HEK293 (cell line): ENCODE data around the gene DSCAML1.

Experiments
- CTCF ChIA-PET: fragments of 350-600 bp; formaldehyde crosslinking; extraction: SDS; loops from one replicate; lab custom pipeline; 2021; ENCODE audit warnings: antibody characterized with exemption; lab: Yijun Ruan, JAX
- POLR2A ChIA-PET: fragments of 300-600 bp; formaldehyde crosslinking; extraction: SDS; loops from one replicate; lab custom pipeline; 2020; ENCODE audit warnings: antibody characterized with exemption, inconsistent platforms; lab: Yijun Ruan, JAX
- H3K27ac ChIP-seq: fragments of 200-500 bp; sonication (Bioruptor generic); 2 replicates; pipeline ENCODE4 v1.5.1; 2014; ENCODE audit warnings: low read depth, low read length, control low read depth, inconsistent platforms; ENCODE audit errors: extremely low read depth
- H3K36me3 ChIP-seq, 2 experiments: fragments of 200-500 bp in 1 of 2; sonication (Bioruptor generic) in 1 of 2; 1 replicate in 1 of 2; 2 replicates in 1 of 2; pipeline ENCODE4 v1.5.1; 2014 to 2017; ENCODE audit warnings: inconsistent platforms in 2 of 2, low read length in 2 of 2; ENCODE audit not compliant: control insufficient read depth in 2 of 2, insufficient read depth in 1 of 2
- H3K4me1 ChIP-seq: fragments of 200-500 bp; sonication (Bioruptor generic); 2 replicates; pipeline ENCODE4 v1.5.1; 2014; ENCODE audit warnings: mild to moderate bottlenecking, low read length, inconsistent platforms; ENCODE audit not compliant: control insufficient read depth, insufficient read depth
- H3K4me3 ChIP-seq: 2 replicates; pipeline ENCODE4 v1.5.1; 2011; ENCODE audit warnings: low read depth, mild to moderate bottlenecking, control low read depth, low read length, moderate library complexity
- H3K9me3 ChIP-seq: fragments of 200-500 bp; sonication (Bioruptor generic); 2 replicates; pipeline ENCODE4 v1.5.1; 2014; ENCODE audit warnings: low read depth, low read length, inconsistent platforms; ENCODE audit not compliant: control insufficient read depth, insufficient read depth
- AEBP2 ChIP-seq: fragments of 450-650 bp; formaldehyde crosslinking; IDR thresholded peaks from 2 replicates; pipeline ENCODE4 v1.5.1; 2016; ENCODE audit warnings: missing biosample characterization, missing genetic modification characterization, borderline replicate concordance
- BCL11A ChIP-seq: fragments of 450-650 bp; formaldehyde crosslinking; IDR thresholded peaks from 2 replicates; pipeline ENCODE4 v1.5.1; 2016; ENCODE audit warnings: low read depth, missing biosample characterization, missing genetic modification characterization
- BCL11B ChIP-seq: fragments of 450-650 bp; formaldehyde crosslinking; IDR thresholded peaks from 2 replicates; pipeline ENCODE4 v1.5.1; 2016; ENCODE audit warnings: low read depth, missing biosample characterization, missing genetic modification characterization
- MZF1 ChIP-seq: fragments of 450-650 bp; formaldehyde crosslinking; IDR thresholded peaks from 2 replicates; pipeline ENCODE4 v1.5.1; 2017; ENCODE audit warnings: missing biosample characterization, missing genetic modification characterization, borderline replicate concordance
- PRDM4 ChIP-seq: fragments of 450-650 bp; formaldehyde crosslinking; IDR thresholded peaks from 2 replicates; pipeline ENCODE4 v1.5.1; 2017; ENCODE audit warnings: missing biosample characterization, missing genetic modification characterization
- YY2 ChIP-seq: fragments of 450-650 bp; formaldehyde crosslinking; IDR thresholded peaks from 2 replicates; pipeline ENCODE4 v1.5.1; 2016; ENCODE audit warnings: missing biosample characterization, missing genetic modification characterization
- ZNF114 ChIP-seq: fragments of 450-650 bp; formaldehyde crosslinking; IDR thresholded peaks from 2 replicates; pipeline ENCODE4 v1.5.0; 2017; ENCODE audit warnings: missing biosample characterization, missing genetic modification characterization
- ZNF121 ChIP-seq: fragments of 450-650 bp; formaldehyde crosslinking; IDR thresholded peaks from 2 replicates; pipeline ENCODE4 v1.5.1; 2016; ENCODE audit warnings: missing biosample characterization, missing genetic modification characterization
- ZNF132 ChIP-seq: fragments of 450-650 bp; formaldehyde crosslinking; IDR thresholded peaks from 2 replicates; pipeline ENCODE4 v1.5.1; 2017; ENCODE audit warnings: missing biosample characterization, missing genetic modification characterization, borderline replicate concordance
- ZNF184 ChIP-seq: fragments of 450-650 bp; IDR thresholded peaks from 2 replicates; pipeline ENCODE4 v1.5.1; 2018; ENCODE audit warnings: missing biosample characterization, mild to moderate bottlenecking, missing genetic modification characterization
- ZNF2 ChIP-seq: fragments of 450-650 bp; formaldehyde crosslinking; IDR thresholded peaks from 2 replicates; pipeline ENCODE4 v1.5.1; 2016; ENCODE audit warnings: missing biosample characterization, missing genetic modification characterization
- ZNF239 ChIP-seq: fragments of 450-650 bp; formaldehyde crosslinking; IDR thresholded peaks from 2 replicates; pipeline ENCODE4 v1.5.1; 2016; ENCODE audit warnings: missing biosample characterization, missing genetic modification characterization
- ZNF292 ChIP-seq: fragments of 450-650 bp; formaldehyde crosslinking; IDR thresholded peaks from 2 replicates; pipeline ENCODE4 v1.5.1; 2016; ENCODE audit warnings: low read depth, missing biosample characterization, missing genetic modification characterization, borderline replicate concordance
- ZNF394 ChIP-seq: fragments of 450-650 bp; formaldehyde crosslinking; IDR thresholded peaks from 2 replicates; pipeline ENCODE4 v1.5.1; 2016; ENCODE audit warnings: missing biosample characterization, missing genetic modification characterization, mild to moderate bottlenecking, moderate library complexity, borderline replicate concordance
- ZNF433 ChIP-seq: fragments of 450-650 bp; formaldehyde crosslinking; IDR thresholded peaks from 2 replicates; pipeline ENCODE4 v1.5.1; 2016; ENCODE audit warnings: missing biosample characterization, missing genetic modification characterization, low read depth
- ZNF449 ChIP-seq: fragments of 450-650 bp; formaldehyde crosslinking; IDR thresholded peaks from 2 replicates; pipeline ENCODE4 v1.5.1; 2017; ENCODE audit warnings: missing biosample characterization, mild to moderate bottlenecking, missing genetic modification characterization, moderate library complexity
- ZNF514 ChIP-seq: fragments of 450-650 bp; formaldehyde crosslinking; IDR thresholded peaks from 2 replicates; pipeline ENCODE4 v1.5.1; 2016; ENCODE audit warnings: missing biosample characterization, missing genetic modification characterization
- ZNF530 ChIP-seq: fragments of 450-650 bp; formaldehyde crosslinking; IDR thresholded peaks from 2 replicates; pipeline ENCODE4 v1.5.1; 2016; ENCODE audit warnings: low read depth, missing biosample characterization, missing genetic modification characterization
- ZNF548 ChIP-seq: fragments of 450-650 bp; formaldehyde crosslinking; IDR thresholded peaks from 2 replicates; pipeline ENCODE4 v1.5.1; 2016; ENCODE audit warnings: missing biosample characterization, missing genetic modification characterization
- ZNF660 ChIP-seq: fragments of 450-650 bp; IDR thresholded peaks from 2 replicates; pipeline ENCODE4 v1.5.1; 2018; ENCODE audit warnings: missing biosample characterization, mild to moderate bottlenecking, missing genetic modification characterization
- ZNF677 ChIP-seq: fragments of 450-650 bp; IDR thresholded peaks from 2 replicates; pipeline ENCODE4 v1.5.0; 2018; ENCODE audit warnings: missing biosample characterization, mild to moderate bottlenecking, missing genetic modification characterization, moderate library complexity

The DSCAML1 gene

GRCh38 chr11:117771841-117772240 lies 25.2 kb downstream of the DSCAML1 start:
- H3K9me3 ChIP-seq: no peaks in the 10 kb centered on the region
- CTCF ChIA-PET: interaction anchor here (0.5 to 0.6 kb wide), 2 partner anchors 8 to 12 kb away, joined by 3 to 5 read pairs; no protein-coding TSS in a partner anchor
- no peaks in the 10 kb centered on the region for H3K36me3 ChIP-seq
- no peak overlapping the region for H3K27ac ChIP-seq
- POLR2A ChIA-PET: no interaction called here
- no peak for TF ChIP-seq ZNF292
- TF ChIP-seq ZNF394 (tag by site-specific recombination): no peak
- TF ChIP-seq AEBP2 (tag by site-specific recombination): no peak
- no peak for TF ChIP-seq ZNF433 (tag by site-specific recombination)
- no peak for TF ChIP-seq YY2 (tag by site-specific recombination)
- no peak for TF ChIP-seq ZNF2
- no peak for TF ChIP-seq PRDM4 (tag by site-specific recombination)
- TF ChIP-seq MZF1 (tag by site-specific recombination): no peak
- TF ChIP-seq ZNF548 (tag by site-specific recombination): no peak
- no peak for TF ChIP-seq ZNF121 (tag by site-specific recombination)
- no peak for TF ChIP-seq ZNF660 (tag by site-specific recombination)
- no peak for TF ChIP-seq ZNF114
- H3K4me1 ChIP-seq: no peaks in the 10 kb centered on the region
- H3K4me3 ChIP-seq: no peak overlapping the region

- no peaks in the 10 kb centered on the region for H3K36me3 ChIP-seq
- H3K27ac ChIP-seq: no peak overlapping the region
- TF ChIP-seq ZNF677 (tag by site-specific recombination): no peak
- TF ChIP-seq BCL11B (tag by site-specific recombination): no peak
- TF ChIP-seq ZNF514 (tag by site-specific recombination): no peak
- no peak for TF ChIP-seq ZNF449 (tag by site-specific recombination)
- no peak for TF ChIP-seq ZNF292
- no peak for TF ChIP-seq ZNF239 (tag by site-specific recombination)
- no peak for TF ChIP-seq ZNF184 (tag by site-specific recombination)
- TF ChIP-seq ZNF530 (tag by site-specific recombination): no peak
- TF ChIP-seq BCL11A (tag by site-specific recombination): no peak
- TF ChIP-seq ZNF132 (tag by site-specific recombination): no peak
- no peak overlapping the region for H3K4me3 ChIP-seq
- ChIA-PET CTCF (no interaction called here), POLR2A (no interaction called here)
- no peaks in the 10 kb centered on the region for H3K9me3 ChIP-seq
- no peaks in the 10 kb centered on the region for H3K4me1 ChIP-seq
Measured at GRCh38 chr11:117771197-117771596, 25.8 kb downstream of the DSCAML1 start.
